Tibial artery (tissue), 4 donors: ENCODE results near the gene GHR.

Experiments used
- DNase-seq, 2 donors: peaks; one replicate each; pipeline ENCODE4 v3.0.0-alpha.2; 2019
- H3K27ac ChIP-seq, 2 donors: fragments of 200-600 bp; sonication (generic) in 1 of 2; 1 replicate in 1 of 2; 2 replicates in 1 of 2; pipeline ENCODE4 v1.5.1; 2018 to 2019; ENCODE audit warnings: mild to moderate bottlenecking in 1 of 2
- H3K27me3 ChIP-seq, 2 donors: fragments of 200-600 bp; sonication (generic) in 1 of 2; one replicate each; pipeline versions ENCODE4 v1.5.1 to v1.6.0; 2016 to 2019
- H3K36me3 ChIP-seq, 3 donors: fragments of 200-600 bp; sonication (generic) in 2 of 3; one replicate each; pipeline ENCODE4 v1.5.1; 2016 to 2019; ENCODE audit warnings: mild to moderate bottlenecking in 2 of 3
- H3K4me1 ChIP-seq, 4 donors: fragments of 200-600 bp; sonication (generic) in 2 of 4; 1 replicate in 3 of 4; 2 replicates in 1 of 4; pipeline ENCODE4 v1.5.1; 2016 to 2019
- H3K4me3 ChIP-seq, 2 donors: fragments of 200-600 bp; sonication (generic) in 1 of 2; 1 replicate in 1 of 2; 2 replicates in 1 of 2; pipeline ENCODE4 v1.5.1; 2018 to 2019; ENCODE audit warnings: mild to moderate bottlenecking in 2 of 2
- H3K9me3 ChIP-seq, 3 donors: fragments of 200-600 bp; sonication (generic) in 1 of 3; one replicate each; pipeline ENCODE4 v1.5.1; 2016 to 2019
- intact Hi-C: fragments of 100-400 bp; cut with DNase I; formaldehyde crosslinking; loops from one replicate; pipeline ENCODE4 v1.15.0; 2023; ENCODE audit warnings: low total_unique reads
- TF ChIP-seq, protein P1 (sequence below), 2 experiments: fragments of 200-600 bp in 1 of 2; fragments of 450-650 bp in 1 of 2; IDR thresholded peaks; one replicate each; pipeline ENCODE4 v1.5.1; 2017 to 2019; ENCODE audit warnings: antibody characterized with exemption in 2 of 2, mild to moderate bottlenecking in 1 of 2, moderate library complexity in 1 of 2

The GHR gene

DNA sequence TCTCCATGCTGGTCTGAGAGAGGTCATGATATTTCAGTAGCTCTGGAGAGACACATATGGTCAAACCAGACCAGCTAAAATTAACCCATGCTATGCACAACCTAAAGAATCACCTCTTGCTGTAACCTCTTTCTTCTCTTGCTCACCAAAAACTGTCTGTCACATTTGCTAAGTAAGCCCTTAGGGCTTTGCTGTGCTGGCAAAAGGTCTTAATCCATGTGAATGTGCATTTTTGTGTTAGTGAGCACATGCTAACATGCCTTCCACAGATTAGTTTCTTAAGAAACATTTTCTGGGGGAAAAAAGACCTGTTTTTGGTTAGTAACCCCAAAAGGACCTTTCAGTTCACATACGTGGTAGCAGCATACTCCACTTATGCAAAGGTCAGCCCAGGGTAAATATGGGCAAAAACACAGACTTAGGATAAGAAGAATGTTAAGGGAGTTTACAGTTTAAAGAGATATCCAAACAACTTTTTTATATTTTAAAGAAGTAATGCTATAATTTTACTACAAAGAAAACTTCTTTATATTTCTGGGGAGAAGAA lies 209.2 kb downstream of the GHR start:
- Histone ChIP-seq H3K36me3 (no peaks in the 10 kb centered on the region), H3K27ac (no peak overlapping the region), H3K9me3 (no peaks in the 10 kb centered on the region), H3K4me3 (no peak overlapping the region), H3K4me1 (peaks cover 0 to 5% (median 0%) of the 10 kb centered on the region in 4 donors), H3K27me3 (no peaks in the 10 kb centered on the region)
- no peak for DNase-seq
- TF ChIP-seq, protein P1, sequence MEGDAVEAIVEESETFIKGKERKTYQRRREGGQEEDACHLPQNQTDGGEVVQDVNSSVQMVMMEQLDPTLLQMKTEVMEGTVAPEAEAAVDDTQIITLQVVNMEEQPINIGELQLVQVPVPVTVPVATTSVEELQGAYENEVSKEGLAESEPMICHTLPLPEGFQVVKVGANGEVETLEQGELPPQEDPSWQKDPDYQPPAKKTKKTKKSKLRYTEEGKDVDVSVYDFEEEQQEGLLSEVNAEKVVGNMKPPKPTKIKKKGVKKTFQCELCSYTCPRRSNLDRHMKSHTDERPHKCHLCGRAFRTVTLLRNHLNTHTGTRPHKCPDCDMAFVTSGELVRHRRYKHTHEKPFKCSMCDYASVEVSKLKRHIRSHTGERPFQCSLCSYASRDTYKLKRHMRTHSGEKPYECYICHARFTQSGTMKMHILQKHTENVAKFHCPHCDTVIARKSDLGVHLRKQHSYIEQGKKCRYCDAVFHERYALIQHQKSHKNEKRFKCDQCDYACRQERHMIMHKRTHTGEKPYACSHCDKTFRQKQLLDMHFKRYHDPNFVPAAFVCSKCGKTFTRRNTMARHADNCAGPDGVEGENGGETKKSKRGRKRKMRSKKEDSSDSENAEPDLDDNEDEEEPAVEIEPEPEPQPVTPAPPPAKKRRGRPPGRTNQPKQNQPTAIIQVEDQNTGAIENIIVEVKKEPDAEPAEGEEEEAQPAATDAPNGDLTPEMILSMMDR (IDR thresholded peaks at IDR 0.05), result no peak
- intact Hi-C loops, result no loop called here

DNA sequence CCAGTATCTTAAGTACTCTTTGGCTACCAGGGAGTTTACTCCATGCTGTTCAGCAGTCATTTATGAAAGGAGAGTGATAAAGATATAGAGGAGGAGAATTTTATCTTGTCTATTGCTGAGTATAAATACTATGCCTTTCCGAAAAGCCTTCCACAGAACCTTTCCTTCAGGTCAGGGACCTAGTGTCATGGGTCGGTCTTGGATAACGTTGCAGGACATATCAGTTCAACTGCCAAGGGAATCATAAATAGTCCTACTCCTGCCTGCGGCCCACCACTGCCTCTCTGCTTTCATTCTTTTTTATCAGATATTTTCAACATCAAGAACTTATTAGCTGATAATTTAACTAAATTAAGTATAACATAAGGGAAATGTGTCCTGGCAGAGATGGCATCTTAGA lies 211.3 kb downstream of the GHR start:
- Histone ChIP-seq H3K27ac (no peak overlapping the region), H3K4me3 (no peak overlapping the region), H3K9me3 (no peaks in the 10 kb centered on the region), H3K4me1 (peaks cover 0 to 5% (median 0%) of the 10 kb centered on the region in 4 donors), H3K27me3 (no peaks in the 10 kb centered on the region), H3K36me3 (no peaks in the 10 kb centered on the region)
- TF ChIP-seq, protein P1 (IDR thresholded peaks at IDR 0.05), result no peak
- DNase-seq, result no peak
- intact Hi-C loops, result no loop called here

DNA sequence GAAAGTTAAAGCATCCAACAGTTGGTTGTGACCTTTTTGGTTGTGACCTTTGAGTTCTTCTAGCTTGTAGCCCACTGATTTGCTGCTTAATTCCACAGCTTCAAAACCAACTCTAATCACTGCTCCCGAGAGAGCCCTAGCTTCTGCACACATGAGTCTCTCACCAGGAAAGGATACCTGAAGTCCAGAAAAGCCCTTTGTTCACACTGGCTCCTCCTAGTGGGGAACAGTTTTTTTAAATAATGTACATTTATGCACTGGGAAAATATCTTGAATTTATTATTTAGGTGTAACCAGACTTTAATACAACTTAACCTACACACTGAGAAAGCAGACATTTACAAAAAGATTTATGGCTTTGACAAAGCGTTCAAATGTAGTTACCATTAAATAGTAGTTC lies 213.2 kb downstream of the GHR start:
- Histone ChIP-seq H3K4me1 (peaks cover 0 to 5% (median 0%) of the 10 kb centered on the region in 4 donors), H3K27ac (no peak overlapping the region), H3K27me3 (no peaks in the 10 kb centered on the region), H3K36me3 (no peaks in the 10 kb centered on the region), H3K9me3 (no peaks in the 10 kb centered on the region), H3K4me3 (no peak overlapping the region)
- intact Hi-C loops, result no loop called here
- no peak for DNase-seq
- TF ChIP-seq, protein P1 (IDR thresholded peaks at IDR 0.05), result no peak

DNA sequence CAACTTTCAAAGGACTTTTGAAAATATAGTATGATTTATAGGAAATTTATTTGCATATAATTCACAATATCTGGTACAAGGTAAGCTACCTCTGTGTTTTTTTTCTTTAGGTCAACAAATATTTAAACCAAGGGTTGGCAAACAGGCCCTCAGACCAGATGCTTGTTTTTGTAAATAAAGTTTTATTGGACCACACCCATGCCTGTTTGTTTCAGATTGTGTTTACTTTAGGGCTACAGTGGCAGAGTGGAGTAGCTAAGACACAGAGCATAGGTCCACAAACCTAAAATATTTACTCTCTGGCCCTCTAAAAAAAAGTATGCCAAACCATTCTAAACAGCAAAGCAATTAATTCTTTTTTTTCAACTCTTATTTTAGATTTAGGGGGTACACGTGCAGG lies 213.7 kb downstream of the GHR start:
- H3K27ac ChIP-seq, result no peak overlapping the region
- H3K4me1 ChIP-seq, result peaks cover 0 to 2% (median 0%) of the 10 kb centered on the region in 4 donors

DNA sequence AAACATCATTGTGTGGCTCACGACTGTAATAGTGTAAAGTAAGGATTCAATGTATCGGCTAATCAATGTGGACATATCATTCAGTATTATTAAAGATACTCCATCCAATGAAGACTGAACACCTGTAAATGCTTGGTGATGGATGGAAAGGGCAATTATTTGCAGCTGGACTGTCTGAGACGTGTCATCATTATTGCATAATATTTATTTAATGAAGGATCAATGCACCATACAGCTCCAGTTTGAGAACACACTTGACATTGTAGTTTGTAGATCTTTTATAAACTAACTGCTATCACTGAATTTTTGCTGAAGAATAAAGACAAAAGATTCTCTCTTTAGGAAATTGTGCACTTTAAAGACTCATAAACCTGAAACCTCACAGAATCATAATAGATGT lies 215.7 kb downstream of the GHR start:
- no peak overlapping the region for H3K27ac ChIP-seq
- intact Hi-C loops, result no loop called here
- DNase-seq, result no peak
- H3K36me3 ChIP-seq, result no peaks in the 10 kb centered on the region
- H3K27me3 ChIP-seq, result no peaks in the 10 kb centered on the region
- H3K4me3 ChIP-seq, result no peak overlapping the region
- TF ChIP-seq, protein P1 (IDR thresholded peaks at IDR 0.05), result no peak
- H3K9me3 ChIP-seq, result no peaks in the 10 kb centered on the region
- no peaks in the 10 kb centered on the region for H3K4me1 ChIP-seq

More for the DNA sequence above, 213.7 kb downstream of the GHR start:
- Histone ChIP-seq H3K4me3 (no peak overlapping the region), H3K9me3 (no peaks in the 10 kb centered on the region), H3K27me3 (no peaks in the 10 kb centered on the region), H3K36me3 (no peaks in the 10 kb centered on the region)
- DNase-seq, result no peak
- intact Hi-C loops, result no loop called here
- TF ChIP-seq, protein P1 (IDR thresholded peaks at IDR 0.05), result no peak

DNA sequence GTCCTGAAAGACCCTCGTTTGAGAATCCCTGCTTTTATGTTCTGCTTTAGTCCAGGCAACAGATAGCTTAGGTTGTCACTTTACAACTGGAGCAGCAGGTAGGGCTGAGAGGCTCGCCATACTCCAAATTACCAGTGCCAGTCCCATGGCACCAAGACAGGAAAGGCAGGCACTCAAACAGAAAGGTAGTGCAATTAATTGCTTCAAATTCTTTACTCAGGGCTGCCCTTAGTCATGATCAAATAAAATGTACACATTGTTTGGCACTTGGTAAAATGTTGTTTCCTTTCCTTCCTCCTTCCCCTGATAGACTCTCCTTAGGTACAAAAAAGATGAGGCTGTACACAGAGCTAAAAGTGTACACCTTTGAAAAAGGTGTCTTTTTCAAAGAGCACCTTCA lies 217.6 kb downstream of the GHR start:
- intact Hi-C loops, result no loop called here

More for the DNA sequence above, 217.6 kb downstream of the GHR start:
- Histone ChIP-seq H3K36me3 (no peaks in the 10 kb centered on the region), H3K27me3 (no peaks in the 10 kb centered on the region), H3K9me3 (no peaks in the 10 kb centered on the region), H3K27ac (no peak overlapping the region), H3K4me1 (no peaks in the 10 kb centered on the region), H3K4me3 (no peak overlapping the region)
- DNase-seq, result no peak
- TF ChIP-seq, protein P1 (IDR thresholded peaks at IDR 0.05), result no peak
